Upper lobe of right lung (tissue), 1 donor: ENCODE results near the gene MAP3K15. TPM values are rescaled to one million over a fixed set of nuclear protein-coding genes. Genes with fewer than 3 reads are reported as not detected.
"Not testable (repeated sequence)": the region's sequence is repeated elsewhere in the genome, so short reads cannot be mapped to it uniquely, and the experiment has no call there.

Experiments used
- ATAC-seq: fragments of 200-7000 bp; cut with Tn5 transposase; one replicate; pipeline ENCODE4 v1.9.1; 2020; ENCODE audit warnings: mild to moderate bottlenecking, moderate library complexity
- DNase-seq: peaks from one replicate; pipeline ENCODE4 v3.0.0-alpha.2; 2020
- H3K27ac ChIP-seq: fragments of 200-600 bp; one replicate; pipeline ENCODE4 v1.8.0; 2022
- H3K27me3 ChIP-seq: fragments of 200-600 bp; one replicate; pipeline ENCODE4 v1.8.0; 2022; ENCODE audit warnings: mild to moderate bottlenecking
- H3K36me3 ChIP-seq: fragments of 200-600 bp; one replicate; pipeline ENCODE4 v1.8.0; 2022
- H3K4me1 ChIP-seq: fragments of 200-600 bp; one replicate; pipeline ENCODE4 v1.8.0; 2022
- H3K4me3 ChIP-seq: fragments of 200-600 bp; one replicate; pipeline ENCODE4 v1.8.0; 2022; ENCODE audit warnings: mild to moderate bottlenecking
- H3K9me3 ChIP-seq: fragments of 200-600 bp; one replicate; pipeline ENCODE4 v1.8.0; 2022
- CTCF ChIP-seq: fragments of 200-600 bp; IDR thresholded peaks from one replicate; pipeline ENCODE4 v1.8.0; 2022; ENCODE audit warnings: antibody characterized with exemption
- intact Hi-C: fragments of 100-400 bp; cut with DNase I; formaldehyde crosslinking; loops from one replicate; pipeline ENCODE4 v1.11.0; 2022
- total RNA-seq: library from RNA; stranded (reverse); fragmentation: NEBNext Ultra II Directional; extraction: Animal tissue kit (Norgen Biotek cat#: 25700); gene quantifications from one replicate; pipeline ENCODE4 v1.2.1, GENCODE V29; 2021
- donor health status: DM: no; HTN: yes; CAD: no; lungs with severe emphysema.

The MAP3K15 gene
- total RNA-seq, 1 donor from 2014 or later: 2.1 TPM

GRCh38 chrX:19462879-19463278, 52.4 kb downstream of the MAP3K15 start:
- no peak for TF ChIP-seq CTCF
- H3K4me1 ChIP-seq: no peaks in the 10 kb centered on the region
- no peaks in the 10 kb centered on the region for H3K9me3 ChIP-seq
- H3K4me3 ChIP-seq: no peak overlapping the region
- no peaks in the 10 kb centered on the region for H3K27me3 ChIP-seq
- ATAC-seq (no peak), DNase-seq (no peak)
- no peak overlapping the region for H3K27ac ChIP-seq
- H3K36me3 ChIP-seq: no peaks in the 10 kb centered on the region
- intact Hi-C loops: no loop called here

DNA sequence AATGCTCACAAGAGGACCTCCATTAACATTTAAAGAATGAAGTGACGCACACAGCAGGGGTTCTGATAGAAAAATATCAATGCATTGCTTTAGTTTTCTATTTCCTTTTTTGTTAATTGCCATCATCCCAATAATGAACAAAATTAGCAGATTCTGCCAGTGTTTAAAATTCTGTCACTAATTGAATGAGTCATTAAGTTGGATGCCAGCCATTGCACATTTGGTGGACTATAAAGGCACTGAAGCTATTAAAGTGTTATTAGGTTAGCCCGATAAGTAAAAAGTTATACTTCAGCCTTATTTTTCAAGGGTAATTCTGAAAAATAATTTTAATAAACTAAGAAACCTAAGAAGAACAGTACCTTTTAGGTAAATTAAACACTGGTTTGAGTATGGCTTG, 53.1 kb downstream of the MAP3K15 start:
- no peak overlapping the region for H3K4me3 ChIP-seq
- no peaks in the 10 kb centered on the region for H3K36me3 ChIP-seq
- H3K27ac ChIP-seq: no peak overlapping the region
- no peaks in the 10 kb centered on the region for H3K9me3 ChIP-seq
- TF ChIP-seq CTCF: no peak
- intact Hi-C loops: no loop called here
- no peaks in the 10 kb centered on the region for H3K4me1 ChIP-seq
- no peaks in the 10 kb centered on the region for H3K27me3 ChIP-seq
- ATAC-seq (no peak), DNase-seq (no peak)

DNA sequence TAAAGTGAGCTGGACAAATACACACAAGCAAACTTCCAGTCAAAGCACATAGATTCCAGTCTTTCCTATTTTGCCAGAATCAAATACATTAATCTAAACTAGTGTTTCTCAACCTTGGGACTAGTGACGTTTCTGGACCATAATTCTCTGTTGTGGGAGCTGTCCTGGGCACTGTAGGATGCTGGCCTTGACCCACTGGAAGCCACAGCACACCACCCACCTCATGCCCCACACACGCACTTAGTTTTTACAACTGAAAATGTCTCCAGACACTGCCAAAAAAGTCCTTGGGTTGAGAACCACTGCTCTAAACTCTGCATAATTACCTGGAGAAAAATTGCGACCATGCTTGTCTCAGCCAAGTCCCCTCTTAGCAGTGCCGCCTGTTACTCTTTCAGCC, 57.6 kb downstream of the MAP3K15 start:
- Histone ChIP-seq H3K9me3 (no peaks in the 10 kb centered on the region), H3K27ac (no peak overlapping the region), H3K4me1 (no peaks in the 10 kb centered on the region), H3K36me3 (no peaks in the 10 kb centered on the region), H3K27me3 (no peaks in the 10 kb centered on the region), H3K4me3 (no peak overlapping the region)
- intact Hi-C loops: no loop called here
- DNase-seq (no peak), ATAC-seq (no peak)
- no peak for TF ChIP-seq CTCF

GRCh38 chrX:19448077-19448476, 67.2 kb downstream of the MAP3K15 start:
- Histone ChIP-seq H3K36me3 (no peaks in the 10 kb centered on the region), H3K4me1 (no peaks in the 10 kb centered on the region), H3K4me3 (no peak overlapping the region), H3K27me3 (no peaks in the 10 kb centered on the region), H3K27ac (no peak overlapping the region), H3K9me3 (no peaks in the 10 kb centered on the region)
- ATAC-seq: no peak
- TF ChIP-seq CTCF: no peak
- DNase-seq: no peak
- intact Hi-C loops: no loop called here

DNA sequence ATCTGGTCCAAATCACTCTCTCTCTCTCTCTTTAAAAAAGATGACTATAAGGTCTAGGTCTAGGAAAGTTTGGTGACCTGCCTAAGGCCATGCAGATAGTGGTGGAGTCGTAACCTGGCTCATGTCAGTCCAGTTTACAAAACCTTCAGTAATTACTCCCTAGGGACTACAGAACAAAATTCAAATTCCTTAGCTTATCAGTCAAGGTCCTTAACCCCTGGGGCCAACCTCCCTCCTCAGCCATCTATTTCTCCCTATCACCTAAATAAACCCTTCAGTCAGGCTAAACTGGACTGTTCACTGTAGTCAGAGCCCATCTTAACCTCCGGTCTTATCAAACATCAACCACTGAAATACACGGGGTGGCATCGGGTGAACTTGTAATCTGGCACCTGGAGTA, 68.9 kb downstream of the MAP3K15 start:
- DNase-seq: no peak

DNA sequence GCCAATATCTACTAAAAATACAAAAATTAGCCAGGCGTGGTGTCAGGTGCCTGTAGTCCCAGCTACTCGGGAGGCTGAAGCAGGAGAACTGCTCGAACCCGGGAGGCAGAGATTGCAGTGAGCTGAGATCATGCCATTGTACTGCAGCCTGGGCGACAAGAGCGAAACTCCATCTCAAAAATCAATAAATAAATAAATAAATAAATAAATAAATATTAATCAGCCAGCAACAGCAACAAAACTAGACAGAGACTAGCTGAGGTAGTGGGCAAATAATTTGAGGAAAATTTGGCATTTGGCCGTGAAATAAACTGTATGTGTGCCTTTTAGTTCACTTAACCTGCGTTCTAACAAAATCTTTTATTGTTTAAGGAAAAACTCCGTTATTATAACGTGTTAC, 69.5 kb downstream of the MAP3K15 start:
- intact Hi-C loops, ATAC-seq, H3K27me3 ChIP-seq, H3K36me3 ChIP-seq, H3K4me1 ChIP-seq, H3K9me3 ChIP-seq, DNase-seq, H3K4me3 ChIP-seq, H3K27ac ChIP-seq: not testable (repeated sequence)

More for the DNA sequence above, 68.9 kb downstream of the MAP3K15 start:
- no peaks in the 10 kb centered on the region for H3K36me3 ChIP-seq
- no peaks in the 10 kb centered on the region for H3K9me3 ChIP-seq
- no peak overlapping the region for H3K4me3 ChIP-seq
- no peaks in the 10 kb centered on the region for H3K4me1 ChIP-seq
- H3K27me3 ChIP-seq: no peaks in the 10 kb centered on the region
- intact Hi-C loops: no loop called here
- H3K27ac ChIP-seq: no peak overlapping the region
- ATAC-seq: no peak
- TF ChIP-seq CTCF: no peak
